Skin of body (tissue), 2 donors: Measurements from ENCODE around the gene ZDHHC3. TPM values are rescaled to one million over a fixed set of nuclear protein-coding genes. Genes with fewer than 3 reads are reported as not detected.
"Not testable (repeated sequence)": the region's sequence is repeated elsewhere in the genome, so short reads cannot be mapped to it uniquely, and the experiment has no call there.

ENCODE experiments used
- DNase-seq: peaks from one replicate; lab custom pipeline; 2025; lab: John Stamatoyannopoulos, UW
- total RNA-seq: library from RNA; depleted of rRNA; stranded (reverse); fragments of >200 nt; gene quantifications from one replicate; pipeline ENCODE4 v1.2.3, GENCODE V29; 2014

ZDHHC3 gene
- total RNA-seq, 1 donor from 2014 or later, result 44.7 TPM

DNA sequence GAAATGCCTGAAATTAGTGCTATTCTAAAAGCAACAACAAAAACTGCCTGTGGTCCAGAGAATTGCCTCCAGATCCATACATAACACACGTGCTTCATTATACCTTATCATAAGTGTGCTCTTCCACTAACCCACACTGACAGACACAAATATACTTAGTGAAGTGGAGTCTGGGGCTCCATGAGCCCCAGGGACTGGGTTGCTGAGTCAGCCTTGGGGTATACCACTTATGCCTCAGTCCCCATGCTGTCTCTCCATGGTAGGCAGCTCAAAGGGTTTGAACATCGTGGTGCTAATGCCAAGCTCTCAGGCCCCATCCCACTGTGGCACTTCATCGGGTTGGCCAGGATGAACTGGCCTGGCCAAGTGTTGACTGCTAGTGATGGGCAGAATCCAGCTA lies 10.8 kb downstream of the ZDHHC3 start:
- no peak for DNase-seq

DNA sequence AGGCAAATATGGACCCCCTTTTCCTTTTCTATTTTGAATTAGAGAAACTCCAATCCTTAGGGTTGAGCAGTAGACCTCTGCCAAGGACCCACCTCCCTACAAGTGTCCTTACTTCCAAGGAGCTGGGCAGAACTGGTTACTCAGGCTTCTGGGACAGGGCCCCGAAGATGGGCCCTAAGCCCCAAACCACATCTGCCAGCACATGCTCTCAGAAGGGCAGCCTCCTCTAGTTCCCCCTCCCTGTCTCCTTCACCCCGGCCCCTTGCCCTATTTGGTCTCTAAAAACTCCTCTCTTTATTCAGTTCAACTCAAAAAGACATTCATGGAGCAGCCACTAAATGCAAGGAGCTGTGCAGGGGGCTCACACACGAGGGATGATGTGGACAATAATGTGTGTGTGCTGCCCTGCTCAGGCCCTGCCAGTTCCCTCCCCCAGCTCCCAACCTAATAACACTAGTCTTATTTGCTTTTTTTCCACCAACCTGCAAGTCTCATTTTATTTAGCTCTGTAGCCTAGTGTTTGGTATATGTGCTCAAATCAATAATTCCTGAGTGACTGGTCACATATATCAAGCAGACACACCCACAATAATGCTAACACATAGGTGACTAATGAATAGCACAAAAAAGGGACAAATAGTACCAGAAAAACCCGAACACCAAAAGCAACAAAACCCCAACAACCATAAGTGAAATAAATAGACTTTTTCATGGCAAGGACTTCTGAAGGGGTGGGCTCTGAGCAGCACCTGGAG lies 12.2 kb downstream of the ZDHHC3 start:
- no peak for DNase-seq

DNA sequence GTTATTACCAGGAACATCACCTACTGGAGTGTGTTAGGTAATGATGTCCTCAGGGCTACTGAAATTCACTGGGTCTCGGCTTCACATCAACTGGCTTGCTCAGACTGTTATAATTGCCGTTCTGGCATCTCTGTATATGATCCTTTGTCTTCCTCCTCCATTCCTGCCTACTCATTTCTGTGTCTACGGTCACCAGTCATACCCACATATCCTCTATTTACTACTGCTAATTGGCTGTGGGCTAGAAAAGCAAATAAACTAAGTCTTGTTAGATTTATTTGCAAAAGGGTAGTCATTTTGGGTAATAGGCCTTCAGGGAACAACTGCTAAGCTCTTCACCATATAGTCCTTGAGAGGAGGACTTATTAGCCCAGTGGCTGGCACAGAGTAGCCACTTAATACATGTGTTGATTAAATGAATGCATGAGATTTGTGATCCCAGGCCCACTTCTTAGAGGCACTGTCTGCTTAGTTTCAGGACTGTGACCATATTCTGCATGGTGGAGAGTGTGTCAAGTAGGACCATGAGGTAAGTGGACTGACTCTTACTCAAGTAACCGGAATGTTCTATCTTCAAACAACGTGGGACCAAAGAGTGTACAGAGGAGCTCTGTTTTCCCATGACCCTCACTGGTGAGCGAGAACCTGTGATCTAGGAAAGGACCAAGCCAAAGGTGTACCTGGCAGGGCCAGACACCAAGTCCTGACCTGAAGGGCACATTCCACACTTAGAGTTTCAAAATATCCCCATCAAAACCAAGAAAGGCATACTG lies 13.2 kb downstream of the ZDHHC3 start:
- DNase-seq, result no peak

DNA sequence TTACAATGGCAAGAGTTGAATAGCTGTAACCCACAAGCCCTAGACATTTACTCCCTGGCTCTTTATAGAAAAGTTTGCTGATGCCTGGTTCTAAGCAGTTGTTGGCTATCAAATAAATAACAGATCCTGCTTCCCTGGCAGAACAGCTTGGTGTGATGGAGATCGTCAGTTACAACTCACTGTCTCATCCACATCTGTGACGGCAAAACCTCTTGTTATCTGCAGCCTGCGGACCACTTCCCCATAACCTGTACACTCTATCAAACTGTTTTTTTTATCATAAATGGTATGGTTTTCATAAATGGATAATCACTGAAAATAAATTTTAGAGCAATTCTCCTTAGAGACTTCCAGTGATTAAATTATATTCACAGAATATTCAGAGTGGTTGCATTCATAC lies 14.1 kb downstream of the ZDHHC3 start:
- no peak for DNase-seq

- no peak for DNase-seq
These were observed 15.5 kb downstream of the ZDHHC3 start for GRCh38 chr3:44960387-44961026.

DNA sequence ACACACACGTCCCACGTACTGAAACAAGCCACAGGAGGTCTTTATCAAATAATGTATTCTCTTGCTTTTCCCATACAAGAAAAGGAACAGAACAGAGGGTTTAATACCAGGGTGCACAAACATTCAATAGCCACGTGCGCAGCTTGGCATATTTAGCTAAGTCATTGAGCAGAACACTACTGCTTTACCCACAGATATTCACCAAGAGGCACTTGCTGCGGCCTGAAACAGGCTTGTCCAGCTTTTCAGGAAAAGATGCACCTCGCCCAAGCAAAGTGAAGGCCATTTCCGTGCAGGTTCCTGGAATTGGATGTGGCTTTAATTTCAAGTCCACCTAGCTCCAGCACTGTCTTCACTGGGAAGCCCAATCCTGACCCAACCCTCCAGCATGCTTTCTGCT lies 17.6 kb downstream of the ZDHHC3 start:
- DNase-seq, result no peak

- no peak for DNase-seq
These were observed 18.0 kb downstream of the ZDHHC3 start for GRCh38 chr3:44957986-44958385.

DNA sequence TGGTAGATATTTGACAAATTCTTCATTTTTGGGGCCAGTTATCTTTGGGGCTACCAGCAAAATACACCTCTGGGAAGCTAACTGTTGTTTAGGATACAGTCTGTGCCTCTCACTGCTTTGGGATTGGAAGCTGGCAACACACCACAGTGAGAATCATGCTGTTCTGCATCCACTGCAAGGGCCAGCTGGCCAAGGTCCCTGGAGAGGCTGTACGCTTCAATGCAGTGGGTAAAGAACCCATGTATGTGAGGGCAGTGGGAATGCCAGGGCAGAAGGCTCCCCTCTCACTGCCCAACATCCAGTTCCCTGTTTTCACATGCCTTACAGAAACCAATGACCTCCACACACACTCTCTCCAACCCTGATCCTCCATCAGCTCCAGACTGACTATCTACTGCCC lies 20.1 kb downstream of the ZDHHC3 start:
- DNase-seq, result no peak

DNA sequence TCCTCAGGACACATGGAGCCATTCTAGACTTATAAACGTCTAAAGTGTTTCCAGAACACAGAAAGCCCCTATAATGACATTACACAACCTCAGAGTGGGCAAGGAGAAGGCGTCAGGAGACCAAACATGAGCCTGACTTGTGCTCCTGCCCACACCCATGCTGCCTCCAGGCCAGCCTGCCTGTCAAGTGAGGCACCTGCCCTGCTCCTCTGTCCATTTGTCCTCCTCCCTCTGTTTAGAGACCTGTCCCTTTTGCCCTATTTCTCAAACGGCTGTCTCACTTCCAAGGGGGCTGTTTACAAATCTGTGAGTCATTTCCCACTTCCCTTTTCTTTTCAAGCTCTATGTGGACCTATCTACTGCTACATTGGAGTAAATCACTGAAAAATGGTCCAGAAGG lies 21.0 kb downstream of the ZDHHC3 start:
- no peak for DNase-seq

- no peak for DNase-seq
These were observed 21.7 kb downstream of the ZDHHC3 start for GRCh38 chr3:44954304-44954703.

GRCh38 chr3:44952689-44953088 lies 23.3 kb downstream of the ZDHHC3 start:
- no peak for DNase-seq

- DNase-seq, result no peak
These were observed 25.7 kb downstream of the ZDHHC3 start for GRCh38 chr3:44950275-44950734.

- not testable (repeated sequence) for DNase-seq
These were observed 26.2 kb downstream of the ZDHHC3 start for GRCh38 chr3:44949770-44950169.

DNA sequence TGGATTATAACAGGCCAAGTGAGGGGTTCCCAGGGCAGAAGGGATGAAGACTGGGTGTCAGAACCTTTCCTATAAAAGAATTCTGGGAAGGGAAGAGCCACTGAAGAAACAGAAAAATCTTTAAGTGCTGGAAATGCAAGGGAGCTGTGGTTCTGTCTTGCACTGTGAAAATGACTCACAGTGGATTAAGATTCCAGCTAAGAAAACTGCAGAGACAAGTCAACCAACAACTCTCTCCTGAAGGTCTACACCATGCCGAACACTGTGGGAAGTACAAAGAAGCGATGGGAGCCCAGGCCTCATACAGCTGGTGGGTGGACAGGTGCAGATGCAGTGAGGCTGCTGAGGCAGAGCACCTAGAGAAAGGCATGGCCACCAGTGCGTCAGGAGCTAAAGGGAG lies 27.7 kb downstream of the ZDHHC3 start:
- DNase-seq, result no peak

DNA sequence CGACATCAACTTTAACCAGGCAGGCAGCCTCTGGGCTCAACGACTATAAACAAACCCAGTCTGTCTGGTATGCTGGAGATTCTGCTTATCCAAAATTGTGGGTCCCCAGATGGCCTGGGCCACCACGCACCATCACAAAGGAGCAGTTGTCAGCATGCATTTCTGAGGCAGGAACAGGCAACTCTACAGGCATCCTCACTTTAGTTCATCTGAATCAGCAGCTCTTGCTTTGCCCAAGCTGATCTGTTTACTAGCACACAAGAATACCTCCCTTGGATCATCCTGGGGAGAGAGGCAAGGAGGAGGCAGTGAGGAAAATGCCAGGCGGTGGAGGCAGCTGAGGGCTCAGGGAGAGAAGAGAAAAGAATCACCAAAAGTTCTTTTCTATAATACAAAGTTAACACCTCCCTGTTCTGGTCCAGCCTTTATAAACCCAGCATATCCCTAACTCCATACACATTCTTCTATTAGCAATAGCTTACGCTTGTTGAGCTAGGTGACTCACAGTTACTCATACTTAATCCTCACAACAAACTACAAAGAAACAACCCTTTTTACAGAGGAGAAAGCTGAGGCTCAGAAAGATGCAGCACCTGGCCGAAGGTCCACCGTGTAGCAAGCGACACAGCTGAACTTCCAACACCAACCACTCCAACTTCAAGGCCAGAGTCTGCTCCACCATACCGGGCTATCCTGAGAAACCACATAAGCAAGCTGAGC lies 33.6 kb downstream of the ZDHHC3 start:
- DNase-seq, result no peak

DNA sequence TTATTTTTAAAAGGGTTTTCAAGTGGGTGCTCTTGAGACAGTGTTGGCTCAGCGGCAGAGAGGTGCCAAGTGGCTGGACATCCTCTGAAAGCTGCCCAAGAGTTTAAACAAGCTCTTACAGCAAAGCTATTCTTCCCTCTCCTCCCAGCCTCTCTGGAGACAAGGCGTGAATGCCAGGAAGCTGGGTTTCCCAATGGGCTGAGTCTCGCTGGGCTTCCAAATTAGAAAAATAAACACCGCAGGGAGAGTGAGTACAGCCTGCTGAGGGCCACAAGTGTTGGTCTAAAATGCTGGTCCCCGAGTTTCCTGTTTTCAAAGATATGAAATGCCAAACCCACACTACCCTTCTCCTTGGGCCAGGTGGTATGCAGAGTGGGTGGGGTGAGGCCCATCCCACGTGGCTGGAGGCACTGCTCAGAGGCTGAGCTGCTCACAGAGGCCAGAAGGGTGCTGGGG lies 36.4 kb downstream of the ZDHHC3 start:
- no peak for DNase-seq

GRCh38 chr3:44932986-44933944 lies 42.7 kb downstream of the ZDHHC3 start:
- DNase-seq, result no peak

DNA sequence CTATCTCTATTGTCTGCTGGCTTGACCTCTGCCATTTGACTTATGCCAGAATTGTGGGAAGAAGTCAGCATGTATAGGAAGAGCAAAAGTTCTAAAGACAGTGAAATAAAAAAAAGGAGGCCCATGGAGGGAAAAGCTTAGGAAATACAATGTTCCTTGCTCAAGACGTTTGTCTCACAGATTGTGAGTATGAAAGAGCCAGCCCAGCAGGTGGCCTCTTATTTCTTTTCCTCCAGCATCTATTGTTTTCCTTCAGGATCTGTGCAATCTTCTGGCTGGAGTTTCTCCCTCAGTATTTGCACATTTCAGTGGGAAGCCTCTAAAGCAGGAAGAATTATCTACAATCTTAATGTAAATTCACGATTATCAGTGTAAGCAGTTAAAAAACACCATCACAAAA lies 43.7 kb downstream of the ZDHHC3 start:
- DNase-seq, result no peak

DNA sequence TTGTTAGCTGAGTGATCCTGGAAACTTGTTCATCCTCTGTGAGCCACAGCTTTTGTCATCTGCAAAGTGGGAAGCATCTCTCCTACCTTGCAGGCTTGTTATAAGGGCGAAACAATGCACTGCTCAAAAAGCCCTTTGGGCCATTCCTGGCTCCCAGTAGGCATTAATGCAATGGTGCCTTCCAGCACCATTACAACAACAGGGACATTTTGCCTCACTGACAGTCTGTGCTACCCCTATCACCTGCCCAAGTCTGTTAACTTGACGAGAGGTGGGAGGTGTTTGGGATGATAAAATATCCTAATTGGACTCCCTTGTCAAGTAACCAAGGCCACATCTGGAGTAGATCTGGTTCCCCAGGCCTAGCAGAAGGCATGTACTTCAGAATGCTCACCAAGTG lies 44.2 kb downstream of the ZDHHC3 start:
- no peak for DNase-seq

GRCh38 chr3:44930911-44931310 lies 45.1 kb downstream of the ZDHHC3 start:
- no peak for DNase-seq
